Activated CD4-positive, alpha-beta T cell treated with anti-CD3 and anti-CD28 coated beads for 36 hours (primary cell): Measurements from ENCODE around the gene PRKG1. TPM values are rescaled to one million over a fixed set of nuclear protein-coding genes. Genes with fewer than 3 reads are reported as not detected.

Experiments used
- microRNA-seq: library from miRNA; unstranded; fragments of <30 nt; microRNA quantifications from one replicate; pipeline ENCODE4 v1.2.0, GENCODE V29; 2021; ENCODE audit warnings: borderline replicate concordance
- total RNA-seq, 2 experiments: library from RNA; stranded (reverse); gene quantifications; one replicate each; pipeline ENCODE4 v1.2.3, GENCODE V29; 2021

Gene PRKG1
- total RNA-seq, 2 experiments from 2014 or later: not detected

Small RNA genes within 50 kb of the gene (microRNA-seq; reads per million reads assigned to microRNA genes)
- not detected for gene MIR605

Other genes with a start within 250 kb of the PRKG1 start
- not detected for gene A1CF, start 188.9 kb upstream of the PRKG1 start, total RNA-seq